ENCODE data around the gene SLC35A5. TPM values are rescaled to one million over a fixed set of nuclear protein-coding genes. Genes with fewer than 3 reads are reported as not detected.

SLC35A5 gene
- total and polyA plus RNA-seq, 9 of the 15 experiments (the other 6 are each of a cell fraction or from before 2014, with no cell fraction given) = 4.0 to 13.0 (median 9.7) TPM

DNA sequence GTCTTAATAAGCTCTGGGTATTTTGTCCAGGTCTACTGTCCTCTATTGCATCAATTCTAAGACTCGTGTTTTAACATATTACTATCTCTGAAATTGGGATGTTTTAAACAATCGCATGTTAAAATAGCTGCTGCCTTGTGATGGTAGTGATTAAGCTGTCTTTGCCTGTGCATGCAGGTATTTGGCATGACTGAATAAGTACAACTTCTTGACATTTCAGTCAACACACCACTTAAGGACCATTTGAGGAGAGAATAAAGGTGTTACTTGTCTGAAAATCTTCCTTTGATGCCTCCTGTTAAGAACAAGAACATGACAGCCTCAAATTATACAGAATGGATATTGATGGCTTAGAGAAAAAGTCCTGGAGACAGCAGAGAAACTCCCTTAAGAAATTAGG lies 33.0 kb downstream of the SLC35A5 start (continued):
- TF ChIP-seq, protein P1, sequence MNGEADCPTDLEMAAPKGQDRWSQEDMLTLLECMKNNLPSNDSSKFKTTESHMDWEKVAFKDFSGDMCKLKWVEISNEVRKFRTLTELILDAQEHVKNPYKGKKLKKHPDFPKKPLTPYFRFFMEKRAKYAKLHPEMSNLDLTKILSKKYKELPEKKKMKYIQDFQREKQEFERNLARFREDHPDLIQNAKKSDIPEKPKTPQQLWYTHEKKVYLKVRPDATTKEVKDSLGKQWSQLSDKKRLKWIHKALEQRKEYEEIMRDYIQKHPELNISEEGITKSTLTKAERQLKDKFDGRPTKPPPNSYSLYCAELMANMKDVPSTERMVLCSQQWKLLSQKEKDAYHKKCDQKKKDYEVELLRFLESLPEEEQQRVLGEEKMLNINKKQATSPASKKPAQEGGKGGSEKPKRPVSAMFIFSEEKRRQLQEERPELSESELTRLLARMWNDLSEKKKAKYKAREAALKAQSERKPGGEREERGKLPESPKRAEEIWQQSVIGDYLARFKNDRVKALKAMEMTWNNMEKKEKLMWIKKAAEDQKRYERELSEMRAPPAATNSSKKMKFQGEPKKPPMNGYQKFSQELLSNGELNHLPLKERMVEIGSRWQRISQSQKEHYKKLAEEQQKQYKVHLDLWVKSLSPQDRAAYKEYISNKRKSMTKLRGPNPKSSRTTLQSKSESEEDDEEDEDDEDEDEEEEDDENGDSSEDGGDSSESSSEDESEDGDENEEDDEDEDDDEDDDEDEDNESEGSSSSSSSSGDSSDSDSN (IDR thresholded peaks at IDR 0.05; ENCODE audit: borderline replicate concordance in 1 of 2, low read depth in 2 of 2, low read length in 2 of 2) = no peak
- TF ChIP-seq CHD1 (IDR thresholded peaks at IDR 0.05; ENCODE audit: low read length) = no peak
- TF ChIP-seq, protein P2, sequence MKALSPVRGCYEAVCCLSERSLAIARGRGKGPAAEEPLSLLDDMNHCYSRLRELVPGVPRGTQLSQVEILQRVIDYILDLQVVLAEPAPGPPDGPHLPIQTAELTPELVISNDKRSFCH (CRISPR knock-in tag; IDR thresholded peaks at IDR 0.05) = no peak
- TF ChIP-seq, protein P2 (tag; IDR thresholded peaks at IDR 0.05) = no peak
- TF ChIP-seq ZNF766 (CRISPR knock-in tag; conservative IDR thresholded peaks at IDR 0.05) = no peak
- TF ChIP-seq, protein P3, sequence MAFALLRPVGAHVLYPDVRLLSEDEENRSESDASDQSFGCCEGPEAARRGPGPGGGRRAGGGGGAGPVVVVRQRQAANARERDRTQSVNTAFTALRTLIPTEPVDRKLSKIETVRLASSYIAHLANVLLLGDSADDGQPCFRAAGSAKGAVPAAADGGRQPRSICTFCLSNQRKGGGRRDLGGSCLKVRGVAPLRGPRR (CRISPR knock-in tag; IDR thresholded peaks at IDR 0.05) = no peak
- TF ChIP-seq ZSCAN29 (IDR thresholded peaks at IDR 0.05) = no peak

DNA sequence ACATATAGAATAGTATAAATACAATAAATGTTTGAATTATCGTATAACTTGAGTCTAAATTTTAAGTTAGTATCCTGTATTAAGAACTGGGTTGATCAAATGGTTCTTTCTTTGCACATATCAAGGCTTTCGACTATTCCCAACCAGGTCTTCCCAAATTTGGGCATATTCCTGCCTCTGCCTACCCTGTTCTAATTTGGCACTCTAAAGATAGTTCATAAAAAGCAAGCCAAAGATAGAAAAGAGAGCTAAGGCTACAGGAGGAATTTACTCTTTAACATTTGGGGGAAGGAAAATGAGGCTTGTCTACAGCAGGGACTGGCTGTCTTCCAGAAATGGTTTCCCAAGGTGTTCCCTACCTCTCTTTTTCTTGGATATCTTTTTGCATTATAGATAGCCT lies 36.1 kb downstream of the SLC35A5 start:
- H3K9ac ChIP-seq (ENCODE audit: insufficient read depth in 1 of 2, low read depth in 2 of 2, low read length in 2 of 2) = no peak overlapping the region
- no peaks in the 10 kb centered on the region for H3K79me2 ChIP-seq (ENCODE audit: control insufficient read depth, insufficient read depth, low read length)
- TF ChIP-seq ZNF140 (CRISPR knock-in tag; IDR thresholded peaks at IDR 0.05) = no peak
- TF ChIP-seq, protein P4, sequence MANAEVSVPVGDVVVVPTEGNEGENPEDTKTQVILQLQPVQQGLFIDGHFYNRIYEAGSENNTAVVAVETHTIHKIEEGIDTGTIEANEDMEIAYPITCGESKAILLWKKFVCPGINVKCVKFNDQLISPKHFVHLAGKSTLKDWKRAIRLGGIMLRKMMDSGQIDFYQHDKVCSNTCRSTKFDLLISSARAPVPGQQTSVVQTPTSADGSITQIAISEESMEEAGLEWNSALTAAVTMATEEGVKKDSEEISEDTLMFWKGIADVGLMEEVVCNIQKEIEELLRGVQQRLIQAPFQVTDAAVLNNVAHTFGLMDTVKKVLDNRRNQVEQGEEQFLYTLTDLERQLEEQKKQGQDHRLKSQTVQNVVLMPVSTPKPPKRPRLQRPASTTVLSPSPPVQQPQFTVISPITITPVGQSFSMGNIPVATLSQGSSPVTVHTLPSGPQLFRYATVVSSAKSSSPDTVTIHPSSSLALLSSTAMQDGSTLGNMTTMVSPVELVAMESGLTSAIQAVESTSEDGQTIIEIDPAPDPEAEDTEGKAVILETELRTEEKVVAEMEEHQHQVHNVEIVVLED (CRISPR knock-in tag; IDR thresholded peaks at IDR 0.05) = no peak
- in situ Hi-C loops (cut with MboI) (loop anchor here (25.0 kb wide), 1 partner anchor 689 kb away; no protein-coding TSS in a partner anchor), intact Hi-C loops (cut with micrococcal nuclease) (no loop called here)
- H3K4me1 ChIP-seq (replicated peaks in 1 of 2; ENCODE audit: control insufficient read depth in 2 of 2, insufficient read depth in 2 of 2, low read length in 2 of 2) = no peaks in the 10 kb centered on the region
- no peak overlapping the region for H3K4me2 ChIP-seq (ENCODE audit: insufficient read depth, low read length)
- ChIA-PET CTCF (ENCODE audit: low intra/inter-chr PET ratio) (no interaction called here), POLR2A (no interaction called here)
- DNase-seq (ENCODE audit: extremely low read depth in 1 of 4, low spot score in 3 of 4) (no peak), ATAC-seq (no peak), FAIRE-seq (no peak)
- no peak overlapping the region for H3K27ac ChIP-seq (ENCODE audit: extremely low read depth, low read depth, low read length)
- H3K36me3 ChIP-seq (ENCODE audit: control insufficient read depth, insufficient read depth, low read length) = no peaks in the 10 kb centered on the region
- no TSS peak for BruUV-seq (replicated peaks)
- 45% methylated on average over 2 of the region's 2 CpGs for WGBS (ENCODE audit: insufficient coverage, low coverage, missing lambda C conversion rate)
- no peak overlapping the region for H3K4me3 ChIP-seq
- no peak overlapping the region for H2AFZ ChIP-seq (ENCODE audit: low read depth, low read length)
- no peaks in the 10 kb centered on the region for H3K9me1 ChIP-seq (ENCODE audit: control insufficient read depth, insufficient read depth, low read length)
- no peaks in the 10 kb centered on the region for H3K27me3 ChIP-seq (ENCODE audit: control insufficient read depth in 2 of 2, insufficient read depth in 2 of 2, low read length in 2 of 2)
- no peaks in the 10 kb centered on the region for H3K9me3 ChIP-seq (replicated peaks; ENCODE audit: control insufficient read depth, insufficient read depth, low read depth, low read length)
- H4K20me1 ChIP-seq (replicated peaks; ENCODE audit: control insufficient read depth, insufficient read depth, low read length) = no peaks in the 10 kb centered on the region

All from K562 (cell line).